Measurements from ENCODE around the gene CLPTM1L.
A peak's percentile ranks its signal among the peaks of the same experiment; 100 is the strongest.
"Not testable (repeated sequence)": the region's sequence is repeated elsewhere in the genome, so short reads cannot be mapped to it uniquely, and the experiment has no call there.

CLPTM1L gene

GRCh38 chr5:1292139-1292538, 52.8 kb downstream of the CLPTM1L start:
- Histone ChIP-seq H3K4me3 (ENCODE audit: low read depth, low read length) (no peak overlapping the region), H3K9me3 (ENCODE audit: control insufficient read depth, insufficient read depth, low read depth, low read length) (no peaks in the 10 kb centered on the region), H3K36me3 (ENCODE audit: control insufficient read depth in 2 of 2, insufficient read depth in 1 of 2, low read length in 2 of 2) (no peaks in the 10 kb centered on the region; a peak in 1 of 3 replicates), H3K4me1 (ENCODE audit: control insufficient read depth, insufficient read depth, low read length) (peaks cover 6% of the 10 kb centered on the region; the same call in 1 of the 2 replicates), H3K27ac (ENCODE audit: extremely low read depth, low read depth, low read length) (no peak overlapping the region)
- ChIA-PET CTCF (no interaction called here), POLR2A (no interaction called here)
- TF ChIP-seq HOXC10 (CRISPR knock-in tag; IDR thresholded peaks at IDR 0.05) (no peak), GLI4 (tag by site-specific recombination; IDR thresholded peaks at IDR 0.05) (no peak), ZNF596 (tag by site-specific recombination; IDR thresholded peaks at IDR 0.05) (no peak), PRDM1 (tag by site-specific recombination; IDR thresholded peaks at IDR 0.05) (no peak), ATF2 (tag by site-specific recombination; IDR thresholded peaks at IDR 0.05; ENCODE audit: low read depth) (no peak), KLF17 (tag by site-specific recombination; IDR thresholded peaks at IDR 0.05) (no peak), REST (tag by site-specific recombination; IDR thresholded peaks at IDR 0.05) (no peak), ZNF629 (tag by site-specific recombination; IDR thresholded peaks at IDR 0.05) (no peak), ZNF184 (tag by site-specific recombination; IDR thresholded peaks at IDR 0.05) (no peak), ZNF324 (tag by site-specific recombination; IDR thresholded peaks at IDR 0.05) (no peak), ZNF292 (tag by site-specific recombination; IDR thresholded peaks at IDR 0.05; ENCODE audit: borderline replicate concordance, low read depth) (no peak), REPIN1 (tag by site-specific recombination; IDR thresholded peaks at IDR 0.05; ENCODE audit: low read depth) (no peak), ZSCAN23 (tag by site-specific recombination; IDR thresholded peaks at IDR 0.05) (no peak), ZNF571 (tag by site-specific recombination; IDR thresholded peaks at IDR 0.05) (no peak), ZNF670 (tag by site-specific recombination; IDR thresholded peaks at IDR 0.05; ENCODE audit: low read depth) (no peak), ZNF266 (tag by site-specific recombination; IDR thresholded peaks at IDR 0.05; ENCODE audit: low read depth) (no peak)

GRCh38 chr5:1291611-1292080, 53.3 kb downstream of the CLPTM1L start:
- POLR2A ChIA-PET: no interaction called here
- Histone ChIP-seq H3K4me1 (ENCODE audit: control insufficient read depth, insufficient read depth, low read length) (peaks cover 6% of the 10 kb centered on the region; the same call in 1 of the 2 replicates), H3K4me3 (ENCODE audit: low read depth, low read length) (no peak overlapping the region), H3K27ac (ENCODE audit: extremely low read depth, low read depth, low read length) (no peak overlapping the region), H3K36me3 (ENCODE audit: control insufficient read depth in 2 of 2, insufficient read depth in 1 of 2, low read length in 2 of 2) (no peaks in the 10 kb centered on the region; a peak in 1 of 3 replicates), H3K9me3 (ENCODE audit: control insufficient read depth, insufficient read depth, low read depth, low read length) (no peaks in the 10 kb centered on the region)
- TF ChIP-seq MEIS1 (CRISPR knock-in tag; IDR thresholded peaks at IDR 0.05; ENCODE audit: borderline replicate concordance) (no peak), KLF1 (tag by site-specific recombination; IDR thresholded peaks at IDR 0.05) (peak; percentile 79)
- CTCF ChIA-PET: no interaction called here

GRCh38 chr5:1290956-1291355, 53.9 kb downstream of the CLPTM1L start:
- POLR2A ChIA-PET; CTCF ChIA-PET; H3K36me3 ChIP-seq (ENCODE audit: control insufficient read depth in 2 of 2, insufficient read depth in 1 of 2, low read length in 2 of 2); H3K27ac ChIP-seq (ENCODE audit: extremely low read depth, low read depth, low read length); H3K4me1 ChIP-seq (ENCODE audit: control insufficient read depth, insufficient read depth, low read length); H3K9me3 ChIP-seq (ENCODE audit: control insufficient read depth, insufficient read depth, low read depth, low read length); H3K4me3 ChIP-seq (ENCODE audit: low read depth, low read length): not testable (repeated sequence)

GRCh38 chr5:1289559-1289958, 55.3 kb downstream of the CLPTM1L start:
- POLR2A ChIA-PET; H3K9me3 ChIP-seq (ENCODE audit: control insufficient read depth, insufficient read depth, low read depth, low read length): not testable (repeated sequence)

More at GRCh38 chr5:1289559-1289958, 55.3 kb downstream of the CLPTM1L start:
- H3K4me3 ChIP-seq (ENCODE audit: low read depth, low read length); H3K36me3 ChIP-seq (ENCODE audit: control insufficient read depth in 2 of 2, insufficient read depth in 1 of 2, low read length in 2 of 2); H3K27ac ChIP-seq (ENCODE audit: extremely low read depth, low read depth, low read length); CTCF ChIA-PET; H3K4me1 ChIP-seq (ENCODE audit: control insufficient read depth, insufficient read depth, low read length): not testable (repeated sequence)

Data from HEK293 (cell line).